HG03565 (cell line): ENCODE results near the gene TNC.

Experiments
- ATAC-seq: cut with Tn5 transposase; IDR thresholded peaks from one replicate; pipeline ENCODE4 v1.9.1; 2021; ENCODE audit warnings: mild to moderate bottlenecking, moderate library complexity; ENCODE audit not compliant: unreplicated experiment

Gene TNC

DNA sequence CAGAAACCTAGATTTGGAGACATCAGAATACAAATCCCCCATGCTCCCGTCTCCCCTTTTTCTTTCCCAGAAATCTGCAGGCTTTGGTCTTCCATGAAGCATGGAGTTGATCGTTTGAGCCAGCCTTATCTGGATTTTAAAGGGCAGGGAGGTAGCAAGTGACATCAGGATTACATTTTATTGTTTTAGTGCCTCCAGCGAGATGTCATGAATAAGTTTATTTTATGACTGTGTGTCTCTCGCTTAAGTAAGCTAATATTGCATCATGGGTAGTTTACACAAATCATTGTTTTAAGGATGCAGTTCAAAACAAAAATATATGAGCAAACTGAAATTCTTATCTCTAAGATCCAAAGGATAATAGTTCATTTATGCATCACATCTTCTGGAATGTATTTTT, 136.9 kb downstream of the TNC start:
- ATAC-seq, result no peak

DNA sequence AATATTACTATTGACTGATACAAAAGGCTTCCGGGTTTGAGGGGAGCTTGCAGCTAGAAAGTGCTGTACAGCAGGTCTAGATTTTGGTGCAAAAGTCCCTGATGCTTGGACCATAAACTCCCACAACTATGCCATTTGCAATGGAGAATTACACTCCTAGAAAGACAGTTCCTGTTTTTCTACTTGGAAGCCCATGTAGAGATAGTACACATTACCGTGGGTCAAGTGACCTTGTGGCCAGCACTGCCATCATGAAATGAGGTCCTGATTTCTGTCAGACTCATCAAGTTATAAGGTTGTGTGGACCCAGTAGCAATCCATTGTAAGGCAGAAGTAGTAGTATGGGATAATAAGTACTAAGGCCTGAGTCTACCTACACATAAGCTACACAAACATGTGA, 144.7 kb downstream of the TNC start:
- ATAC-seq, result no peak

DNA sequence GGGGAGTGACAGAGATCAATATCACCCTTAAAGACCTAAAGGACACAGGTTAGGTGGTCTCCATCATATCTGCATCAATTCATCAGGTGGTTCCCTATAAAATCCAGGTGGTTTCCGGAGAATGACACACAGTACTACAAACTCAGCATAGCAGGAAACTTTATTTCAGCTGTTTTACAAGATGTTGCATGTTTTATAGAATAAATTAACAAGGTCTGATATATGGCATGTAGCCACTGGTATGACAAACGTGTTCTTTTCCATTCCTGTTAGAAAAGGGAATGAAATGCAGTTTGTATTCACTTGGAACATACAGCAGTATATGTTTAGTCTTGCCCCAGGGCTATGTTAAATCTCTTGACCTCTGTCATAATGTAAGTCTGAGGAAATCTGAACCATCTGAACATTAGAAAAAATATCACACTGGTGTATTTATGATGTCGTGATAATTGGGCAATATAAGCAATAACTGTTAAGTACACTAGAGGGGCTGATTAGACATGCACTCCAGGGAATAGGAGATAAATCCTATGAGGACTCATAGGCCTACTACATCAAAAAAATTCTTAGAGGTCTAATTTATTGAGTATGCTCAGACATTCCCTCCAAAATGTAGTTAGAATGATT, 145.3 kb downstream of the TNC start:
- ATAC-seq, result no peak
